HG03108 (cell line): ENCODE measurements around the gene PDZD2.

Experiments
- ATAC-seq: cut with Tn5 transposase; IDR thresholded peaks from one replicate; pipeline ENCODE4 v1.9.1; 2021; ENCODE audit warnings: moderate library complexity; ENCODE audit not compliant: unreplicated experiment

The PDZD2 gene

DNA sequence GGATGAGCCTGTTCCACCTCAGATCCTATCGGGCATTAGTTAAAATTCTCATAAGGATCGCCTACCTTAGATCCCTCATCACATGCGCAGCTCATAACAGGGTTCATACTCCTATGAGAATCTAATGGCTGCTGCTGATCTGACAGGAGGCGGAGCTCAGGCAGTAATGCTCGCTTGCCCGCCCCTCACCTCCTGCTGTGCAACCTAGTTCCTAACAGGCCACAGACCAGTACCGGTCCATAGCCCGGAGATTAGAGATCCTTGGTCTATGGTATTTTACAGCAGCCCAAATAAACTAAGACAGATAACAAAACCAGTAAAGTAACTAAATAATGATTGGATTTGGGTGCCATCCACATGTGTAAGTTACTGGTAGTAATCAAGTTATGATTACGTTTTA is 517.7 kb downstream of the PDZD2 start:
- no peak for ATAC-seq

- ATAC-seq, result no peak
Observed at GRCh38 chr5:32157078-32157477, 518.1 kb downstream of the PDZD2 start.

DNA sequence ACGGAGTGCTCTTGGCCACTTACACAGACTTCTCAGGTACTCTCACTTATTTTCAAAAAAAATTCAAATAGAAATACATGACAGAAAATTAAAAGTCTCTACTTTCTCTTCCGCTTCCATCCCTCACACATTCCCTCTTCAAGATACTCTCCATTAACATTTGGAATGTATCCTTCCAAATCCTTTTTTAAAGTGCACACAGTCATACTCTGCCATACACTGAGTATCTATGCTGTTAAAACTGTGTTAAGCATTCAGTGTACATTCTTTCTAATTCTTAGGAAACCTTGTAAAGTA is 519.7 kb downstream of the PDZD2 start:
- ATAC-seq, result no peak

DNA sequence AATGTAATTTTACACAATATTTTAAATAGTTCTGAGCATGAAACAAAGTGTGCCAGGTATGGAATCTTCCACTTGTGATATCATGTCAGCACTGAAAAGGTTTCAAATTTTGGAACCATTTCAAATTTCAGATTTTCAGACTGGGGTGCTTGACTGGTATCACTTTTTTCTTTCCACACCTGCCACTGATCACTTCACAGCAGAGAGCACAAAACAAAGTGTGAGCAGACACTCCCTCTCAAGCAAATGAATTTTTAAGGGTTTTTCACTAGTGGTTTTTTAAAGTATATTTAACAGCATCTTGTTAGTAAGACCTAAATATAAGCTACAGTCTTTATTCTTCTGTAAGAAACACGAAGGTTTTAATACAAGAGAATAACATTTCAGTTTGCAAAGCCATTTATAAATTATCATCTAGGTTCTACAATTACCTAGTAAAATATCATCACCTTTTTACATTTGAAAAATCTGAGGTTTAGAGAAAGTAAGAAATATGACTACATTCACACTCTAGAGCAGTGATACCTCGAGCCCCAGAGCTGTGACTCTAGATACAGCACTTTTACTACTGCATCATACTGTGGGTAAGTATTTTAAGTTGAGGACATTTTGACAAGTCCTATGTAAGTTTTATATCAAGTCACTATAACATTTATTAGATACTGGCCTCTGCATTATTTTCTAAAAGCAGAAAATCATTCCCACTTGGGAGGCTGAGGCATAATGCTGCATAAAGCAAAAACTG is 520.6 kb downstream of the PDZD2 start:
- no peak for ATAC-seq

- ATAC-seq, result no peak
Observed at GRCh38 chr5:32160228-32160627, 521.3 kb downstream of the PDZD2 start.
